IMR-90 (cell line): ENCODE results near the gene TBC1D22A. TPM values are rescaled to one million over a fixed set of nuclear protein-coding genes. Genes with fewer than 3 reads are reported as not detected.

ENCODE experiments used
- ATAC-seq: fragments of 200-7000 bp; cut with Tn5 transposase; 2 replicates; pipeline ENCODE4 v1.9.1; 2020; ENCODE audit warnings: low read depth, mild to moderate bottlenecking, moderate library complexity
- BruUV-seq: library from RNA; stranded (reverse); fragments of 400-500 nt; replicated peaks from 2 replicates; lab custom pipeline; 2021; lab: Mats Ljungman, UMichigan
- CTCF ChIA-PET: fragments of 300-600 bp; formaldehyde crosslinking; extraction: SDS; loops from one replicate; lab custom pipeline; 2021; ENCODE audit warnings: antibody characterized with exemption; lab: Yijun Ruan, JAX
- POLR2A ChIA-PET: fragments of 300-600 bp; sonication (Branson Sonifier 250); formaldehyde crosslinking; loops from one replicate; lab custom pipeline; 2022; ENCODE audit warnings: antibody characterized with exemption; ENCODE audit not compliant: unreplicated experiment; lab: Charles Lee
- DNase-seq: peaks from one replicate; pipeline ENCODE4 v3.0.0; 2013
- H2AFZ ChIP-seq: replicated peaks from 2 replicates; pipeline ENCODE3; 2013; ENCODE audit warnings: low read length, mild to moderate bottlenecking; ENCODE audit not compliant: poor library complexity
- H2AK5ac ChIP-seq: 2 replicates; pipeline ENCODE4 v1.6.1; 2013; ENCODE audit warnings: low read depth, low read length, inconsistent platforms
- H2AK9ac ChIP-seq: replicated peaks from 2 replicates; pipeline ENCODE3; 2013; ENCODE audit warnings: mild to moderate bottlenecking, low read depth, low read length, moderate library complexity; ENCODE audit not compliant: poor library complexity
- H2BK120ac ChIP-seq: 2 replicates; pipeline ENCODE4 v1.6.1; 2013; ENCODE audit warnings: low read depth, low read length, inconsistent platforms
- H2BK15ac ChIP-seq: 3 replicates; pipeline ENCODE4 v1.6.1; 2013; ENCODE audit warnings: low read depth, low read length, inconsistent platforms
- H2BK20ac ChIP-seq: 2 replicates; pipeline ENCODE4 v1.6.1; 2013; ENCODE audit warnings: low read depth, mild to moderate bottlenecking, inconsistent platforms, low read length, moderate library complexity
- H2BK5ac ChIP-seq: 2 replicates; pipeline ENCODE4 v1.6.1; 2013; ENCODE audit warnings: mild to moderate bottlenecking, low read depth, low read length, inconsistent platforms; ENCODE audit not compliant: poor library complexity, severe bottlenecking
- H3K14ac ChIP-seq: replicated peaks from 2 replicates; pipeline ENCODE4 v1.6.1; 2013; ENCODE audit warnings: low read depth, low read length, inconsistent platforms
- H3K18ac ChIP-seq: 2 replicates; pipeline ENCODE4 v1.6.1; 2013; ENCODE audit warnings: low read depth, low read length, control low read depth
- H3K23ac ChIP-seq: 2 replicates; pipeline ENCODE4 v1.6.1; 2013; ENCODE audit warnings: low read depth, low read length, inconsistent platforms
- H3K27ac ChIP-seq: 2 replicates; pipeline ENCODE4 v1.5.1; 2013; ENCODE audit warnings: mild to moderate bottlenecking, control low read depth, low read length; ENCODE audit not compliant: insufficient read depth
- H3K27me3 ChIP-seq: 2 replicates; pipeline ENCODE4 v1.6.1; 2013; ENCODE audit warnings: low read length; ENCODE audit not compliant: control insufficient read depth, insufficient read depth
- H3K36me3 ChIP-seq: 2 replicates; pipeline ENCODE4 v1.6.1; 2013; ENCODE audit warnings: low read length, mixed read lengths; ENCODE audit not compliant: control insufficient read depth, insufficient read depth
- H3K4ac ChIP-seq: 2 replicates; pipeline ENCODE4 v1.6.1; 2013; ENCODE audit warnings: low read depth, low read length, inconsistent platforms
- H3K4me1 ChIP-seq: 2 replicates; pipeline ENCODE4 v1.6.1; 2013; ENCODE audit warnings: low read length, mixed read lengths; ENCODE audit not compliant: control insufficient read depth, insufficient read depth
- H3K4me2 ChIP-seq: 2 replicates; pipeline ENCODE4 v1.6.1; 2013; ENCODE audit warnings: low read depth, mild to moderate bottlenecking, control low read depth, low read length, moderate library complexity
- H3K4me3 ChIP-seq: 2 replicates; pipeline ENCODE4 v1.5.1; 2013; ENCODE audit warnings: low read depth, mild to moderate bottlenecking, control low read depth, low read length, moderate library complexity; ENCODE audit not compliant: insufficient read depth
- H3K56ac ChIP-seq: 2 replicates; pipeline ENCODE4 v1.6.1; 2013; ENCODE audit warnings: low read length, inconsistent platforms; ENCODE audit not compliant: insufficient read depth; ENCODE audit errors: extremely low read depth
- H3K79me1 ChIP-seq, 2 experiments: 2 replicates each; pipeline ENCODE4 v1.6.1; 2013; ENCODE audit warnings: low read length in 2 of 2, inconsistent platforms in 1 of 2, low read depth in 1 of 2
- H3K9ac ChIP-seq: 2 replicates; pipeline ENCODE4 v1.6.1; 2013; ENCODE audit warnings: low read depth, low read length, control low read depth
- H3K9me1 ChIP-seq: 2 replicates; pipeline ENCODE4 v1.6.1; 2013; ENCODE audit warnings: low read length, inconsistent platforms; ENCODE audit not compliant: insufficient read depth
- H3K9me3 ChIP-seq: 2 replicates; pipeline ENCODE4 v1.6.1; 2013; ENCODE audit warnings: low read length; ENCODE audit not compliant: control insufficient read depth, insufficient read depth
- H4K20me1 ChIP-seq: 2 replicates; pipeline ENCODE4 v1.6.1; 2013; ENCODE audit warnings: low read length, inconsistent platforms; ENCODE audit not compliant: insufficient read depth
- H4K5ac ChIP-seq: 2 replicates; pipeline ENCODE4 v1.6.1; 2013; ENCODE audit warnings: mild to moderate bottlenecking, low read depth, low read length, control low read depth
- H4K8ac ChIP-seq, 2 experiments: 2 replicates each; pipeline ENCODE4 v1.6.1; 2013; ENCODE audit warnings: low read depth in 2 of 2, low read length in 2 of 2, control low read depth in 1 of 2, inconsistent platforms in 1 of 2
- H4K91ac ChIP-seq: 2 replicates; pipeline ENCODE4 v1.6.1; 2013; ENCODE audit warnings: low read depth, low read length, inconsistent platforms; ENCODE audit not compliant: insufficient read depth
- BHLHE40 ChIP-seq: fragments of 150-350 bp; IDR thresholded peaks from 2 replicates; pipeline ENCODE4 v1.6.1; 2016; ENCODE audit warnings: mild to moderate bottlenecking, low read depth, low read length
- CHD1 ChIP-seq: IDR thresholded peaks from 2 replicates; pipeline ENCODE4 v1.6.1; 2012; ENCODE audit warnings: low read depth, low read length, improper control_type of control experiment
- CTCF ChIP-seq: conservative IDR thresholded peaks from 2 replicates; pipeline ENCODE4 v1.5.1; 2012; ENCODE audit warnings: mild to moderate bottlenecking, low read depth, low read length, improper control_type of control experiment
- ELK1 ChIP-seq: fragments of 150-350 bp; IDR thresholded peaks from 2 replicates; pipeline ENCODE4 v1.6.1; 2016; ENCODE audit warnings: low read depth, mild to moderate bottlenecking, low read length, moderate library complexity, borderline replicate concordance
- FOS ChIP-seq: fragments of 150-350 bp; IDR thresholded peaks from 2 replicates; pipeline ENCODE4 v1.6.1; 2016; ENCODE audit warnings: low read depth, low read length
- MAFK ChIP-seq: IDR thresholded peaks from 2 replicates; pipeline ENCODE4 v1.6.1; 2012; ENCODE audit warnings: low read depth, low read length, improper control_type of control experiment
- MAZ ChIP-seq: IDR thresholded peaks from 2 replicates; pipeline ENCODE4 v1.6.1; 2012; ENCODE audit warnings: low read depth, mild to moderate bottlenecking, low read length, improper control_type of control experiment, moderate library complexity, borderline replicate concordance
- POLR2A ChIP-seq: IDR thresholded peaks from 2 replicates; pipeline ENCODE4 v1.6.1; 2012; ENCODE audit warnings: mild to moderate bottlenecking, low read depth, low read length
- RFX5 ChIP-seq: IDR thresholded peaks from 2 replicates; pipeline ENCODE4 v1.8.0; 2012; ENCODE audit warnings: low read depth, mild to moderate bottlenecking, low read length, moderate library complexity
- WGBS, 2 experiments: methylation state at CpG; one replicate each; pipeline versions ENCODE4 v1.1.5 to v1.1.7; 2013; ENCODE audit warnings: missing lambda C conversion rate in 2 of 2; ENCODE audit not compliant: insufficient read length in 1 of 2; ENCODE audit errors: extremely low coverage in 2 of 2; 5-methylcytosine and 5-hydroxymethylcytosine counted together
- dilution Hi-C: fragments of 300-500 bp; cut with HindIII; formaldehyde crosslinking; loops from one replicate; pipeline ENCODE4 v1.14.3; 2018; ENCODE audit warnings: low sequenced_read_pairs; ENCODE audit not compliant: unreplicated experiment
- in situ Hi-C: fragments of 300-500 bp; cut with MboI; formaldehyde crosslinking; loops from 3 replicates; pipeline ENCODE4 v1.14.3; 2019; ENCODE audit warnings: low sequenced_read_pairs, inconsistent platforms, mixed read lengths
- intact Hi-C: fragments of 100-400 bp; cut with micrococcal nuclease; formaldehyde crosslinking; loops from 2 replicates; pipeline ENCODE4 v1.10.0; 2022
- polyA plus RNA-seq, 3 experiments: library from polyadenylated mRNA; depleted of rRNA; stranded (reverse); fragments of >200 nt; gene quantifications; 2 replicates each; pipeline ENCODE4 v1.2.3, GENCODE V29; 2012; ENCODE audit warnings: low replicate concordance in 1 of 3
- total RNA-seq: library from RNA; depleted of rRNA; stranded (reverse); fragments of >200 nt; gene quantifications from 2 replicates; pipeline ENCODE4 v1.2.3, GENCODE V29; 2012
- TF ChIP-seq, protein P1 (sequence below): fragments of 150-350 bp; IDR thresholded peaks from 2 replicates; pipeline ENCODE4 v1.6.1; 2017; ENCODE audit warnings: mild to moderate bottlenecking, antibody characterized with exemption, low read length, low read depth

The TBC1D22A gene
- total and polyA plus RNA-seq, 2 of the 4 experiments (the other 2 are of a cell fraction): 9.0 to 16.7 TPM

DNA sequence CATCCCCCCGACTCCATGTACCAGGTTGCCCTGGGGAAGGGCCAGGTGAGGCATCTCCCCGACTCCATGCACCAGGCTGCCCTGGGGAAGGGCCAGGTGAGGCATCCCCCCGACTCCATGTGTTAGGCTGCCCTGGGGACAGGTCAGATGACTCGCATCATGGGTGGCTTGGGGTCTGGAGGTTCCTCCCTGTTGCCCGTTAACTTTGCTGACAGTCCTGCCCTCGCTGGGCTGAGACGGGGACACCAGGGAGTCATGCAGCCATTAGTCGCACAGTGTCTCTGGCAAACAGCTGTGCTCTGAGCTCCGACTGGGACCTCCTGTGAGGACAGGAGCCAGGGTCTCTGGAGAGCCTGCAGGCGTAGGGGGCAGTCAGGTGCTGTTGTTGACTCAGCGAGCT lies 336.1 kb downstream of the TBC1D22A start:
- no peak overlapping the region for H3K4me2 ChIP-seq
- POLR2A ChIA-PET: no interaction called here
- 96% methylated on average over 4 of the region's 11 CpGs; no CpG with 5 or more reads in 1 of the 2 experiments for WGBS, 2 experiments
- H3K9me1 ChIP-seq: no peaks in the 10 kb centered on the region; the same call in 1 of the 2 replicates
- no peak overlapping the region for H3K23ac ChIP-seq
- in situ Hi-C loops (no loop called here), dilution Hi-C loops (no loop called here), intact Hi-C loops (no loop called here)
- ATAC-seq (no peak), DNase-seq (no peak)
- H4K20me1 ChIP-seq: no peaks in the 10 kb centered on the region
- no peak overlapping the region for H2BK20ac ChIP-seq
- H3K79me1 ChIP-seq: peaks cover 3 to 10% of the 10 kb centered on the region in 2 experiments; a peak in 1 of 4 replicates
- no peak overlapping the region for H3K27ac ChIP-seq
- peaks cover 6% of the 10 kb centered on the region for H3K4me1 ChIP-seq
- H2AK5ac ChIP-seq: no peak overlapping the region
- H3K14ac ChIP-seq: no peak overlapping the region
- TF ChIP-seq ELK1 (no peak), MAFK (no peak), CTCF (no peak), BHLHE40 (no peak), RFX5 (no peak), POLR2A (no peak), FOS (no peak), CHD1 (no peak), MAZ (no peak)
- TF ChIP-seq, protein P1, sequence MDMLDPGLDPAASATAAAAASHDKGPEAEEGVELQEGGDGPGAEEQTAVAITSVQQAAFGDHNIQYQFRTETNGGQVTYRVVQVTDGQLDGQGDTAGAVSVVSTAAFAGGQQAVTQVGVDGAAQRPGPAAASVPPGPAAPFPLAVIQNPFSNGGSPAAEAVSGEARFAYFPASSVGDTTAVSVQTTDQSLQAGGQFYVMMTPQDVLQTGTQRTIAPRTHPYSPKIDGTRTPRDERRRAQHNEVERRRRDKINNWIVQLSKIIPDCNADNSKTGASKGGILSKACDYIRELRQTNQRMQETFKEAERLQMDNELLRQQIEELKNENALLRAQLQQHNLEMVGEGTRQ: no peak
- no peaks in the 10 kb centered on the region for H3K27me3 ChIP-seq
- no peak overlapping the region for H4K5ac ChIP-seq
- H2BK5ac ChIP-seq: no peak overlapping the region
- no peak overlapping the region for H2AK9ac ChIP-seq
- H4K8ac ChIP-seq: no peak overlapping the region
- H3K36me3 ChIP-seq: no peaks in the 10 kb centered on the region; the same call in 1 of the 2 replicates
- no peak overlapping the region for H3K4me3 ChIP-seq
- H2BK15ac ChIP-seq: no peak overlapping the region
- no TSS peak for BruUV-seq
- no peak overlapping the region for H4K91ac ChIP-seq
- no peak overlapping the region for H3K18ac ChIP-seq
- H3K9me3 ChIP-seq: peaks cover 2% of the 10 kb centered on the region; the same call in 1 of the 2 replicates
- no peak overlapping the region for H3K9ac ChIP-seq
- CTCF ChIA-PET: no interaction called here
- H3K56ac ChIP-seq: no peak overlapping the region
- no peak overlapping the region for H2AFZ ChIP-seq
- H2BK120ac ChIP-seq: no peak overlapping the region
- H3K4ac ChIP-seq: no peak overlapping the region
